GM12873 (cell line): Measurements from ENCODE around the gene MGRN1.

Experiments used
- TF ChIP-seq, protein P1 (sequence below): IDR thresholded peaks from 2 replicates; pipeline ENCODE4 v1.5.1; 2012; ENCODE audit warnings: low read depth, mild to moderate bottlenecking, moderate library complexity, low read length, control low read depth; ENCODE audit not compliant: insufficient read depth; ENCODE audit errors: missing control alignments

MGRN1 gene

DNA sequence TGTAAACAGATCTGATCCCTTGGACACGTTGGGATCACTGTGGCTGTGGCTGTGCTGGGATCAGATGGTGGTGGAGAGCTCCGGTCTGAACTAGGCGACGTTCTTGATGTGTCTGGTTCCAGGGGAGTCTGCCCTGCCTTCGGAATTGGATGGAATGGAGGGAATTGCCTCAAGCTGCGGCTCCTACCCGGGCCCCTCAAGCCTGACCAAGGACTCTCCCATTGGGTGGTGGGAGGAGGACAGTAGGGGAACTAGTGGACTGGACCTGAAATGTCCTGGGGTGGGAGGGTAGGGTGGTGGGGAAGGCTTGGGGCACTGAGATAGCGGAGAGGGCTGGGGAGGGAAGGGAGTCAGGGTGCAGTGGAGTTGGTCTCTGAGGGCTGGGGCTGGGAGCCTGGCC lies 6.7 kb upstream of the MGRN1 start:
- TF ChIP-seq, protein P1, sequence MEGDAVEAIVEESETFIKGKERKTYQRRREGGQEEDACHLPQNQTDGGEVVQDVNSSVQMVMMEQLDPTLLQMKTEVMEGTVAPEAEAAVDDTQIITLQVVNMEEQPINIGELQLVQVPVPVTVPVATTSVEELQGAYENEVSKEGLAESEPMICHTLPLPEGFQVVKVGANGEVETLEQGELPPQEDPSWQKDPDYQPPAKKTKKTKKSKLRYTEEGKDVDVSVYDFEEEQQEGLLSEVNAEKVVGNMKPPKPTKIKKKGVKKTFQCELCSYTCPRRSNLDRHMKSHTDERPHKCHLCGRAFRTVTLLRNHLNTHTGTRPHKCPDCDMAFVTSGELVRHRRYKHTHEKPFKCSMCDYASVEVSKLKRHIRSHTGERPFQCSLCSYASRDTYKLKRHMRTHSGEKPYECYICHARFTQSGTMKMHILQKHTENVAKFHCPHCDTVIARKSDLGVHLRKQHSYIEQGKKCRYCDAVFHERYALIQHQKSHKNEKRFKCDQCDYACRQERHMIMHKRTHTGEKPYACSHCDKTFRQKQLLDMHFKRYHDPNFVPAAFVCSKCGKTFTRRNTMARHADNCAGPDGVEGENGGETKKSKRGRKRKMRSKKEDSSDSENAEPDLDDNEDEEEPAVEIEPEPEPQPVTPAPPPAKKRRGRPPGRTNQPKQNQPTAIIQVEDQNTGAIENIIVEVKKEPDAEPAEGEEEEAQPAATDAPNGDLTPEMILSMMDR: no peak

DNA sequence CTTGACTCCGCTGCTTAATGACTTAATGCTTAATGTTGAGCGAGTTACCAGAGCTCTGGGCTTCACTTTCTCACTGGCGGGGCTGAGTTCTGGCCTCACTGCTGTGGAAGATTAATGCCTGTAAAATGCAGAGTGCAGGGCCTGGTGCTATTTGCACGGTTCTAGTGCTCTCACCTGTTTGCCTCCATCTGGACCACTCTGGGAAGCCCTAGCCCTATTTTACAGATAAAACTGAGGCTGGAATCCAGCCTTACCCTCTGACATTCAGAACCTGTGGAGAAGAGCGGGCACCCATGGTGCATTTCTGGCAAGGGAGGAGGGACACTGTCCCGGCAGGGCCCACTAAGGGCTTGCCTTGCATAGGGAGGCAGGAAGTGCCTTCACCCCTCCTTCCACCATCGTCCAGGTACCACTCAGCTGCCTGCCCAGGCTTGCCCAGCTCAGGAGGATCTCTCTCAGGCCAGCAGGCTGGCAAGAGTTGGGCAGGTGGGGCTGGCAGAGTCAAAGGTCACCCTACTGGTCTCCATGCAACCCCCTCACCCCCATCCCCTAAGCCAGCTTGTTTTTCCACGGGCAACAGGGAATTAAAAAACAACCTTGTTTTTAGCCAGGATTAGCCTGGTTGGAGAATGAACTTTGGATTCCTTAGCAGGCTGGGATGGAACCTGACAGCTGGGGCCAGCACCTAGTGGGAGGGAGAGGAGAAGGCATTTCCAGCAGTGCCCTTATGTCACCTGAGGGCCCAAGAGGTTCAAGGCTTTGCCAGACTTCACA lies 5.8 kb upstream of the MGRN1 start:
- TF ChIP-seq, protein P1: no peak

DNA sequence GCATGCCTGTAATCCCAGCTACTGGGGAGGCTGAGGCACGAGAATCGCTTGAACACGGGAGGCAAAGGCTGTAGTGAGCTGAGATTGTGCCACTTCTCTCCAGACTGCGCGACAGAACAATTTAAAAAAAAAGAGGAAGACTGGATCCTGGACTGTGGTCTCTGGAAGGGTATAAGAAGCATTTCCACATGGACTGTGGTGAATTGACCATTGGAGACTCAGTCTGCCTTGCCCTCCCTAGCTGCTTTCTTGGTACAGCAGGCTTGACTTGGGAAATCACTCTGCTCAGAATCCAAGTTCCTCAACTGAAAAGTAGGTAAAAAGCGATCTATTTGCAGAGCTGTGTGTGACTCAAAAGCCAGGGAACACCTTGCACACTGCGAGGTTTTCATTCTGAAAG lies 1.0 kb upstream of the MGRN1 start:
- TF ChIP-seq, protein P1: no peak

DNA sequence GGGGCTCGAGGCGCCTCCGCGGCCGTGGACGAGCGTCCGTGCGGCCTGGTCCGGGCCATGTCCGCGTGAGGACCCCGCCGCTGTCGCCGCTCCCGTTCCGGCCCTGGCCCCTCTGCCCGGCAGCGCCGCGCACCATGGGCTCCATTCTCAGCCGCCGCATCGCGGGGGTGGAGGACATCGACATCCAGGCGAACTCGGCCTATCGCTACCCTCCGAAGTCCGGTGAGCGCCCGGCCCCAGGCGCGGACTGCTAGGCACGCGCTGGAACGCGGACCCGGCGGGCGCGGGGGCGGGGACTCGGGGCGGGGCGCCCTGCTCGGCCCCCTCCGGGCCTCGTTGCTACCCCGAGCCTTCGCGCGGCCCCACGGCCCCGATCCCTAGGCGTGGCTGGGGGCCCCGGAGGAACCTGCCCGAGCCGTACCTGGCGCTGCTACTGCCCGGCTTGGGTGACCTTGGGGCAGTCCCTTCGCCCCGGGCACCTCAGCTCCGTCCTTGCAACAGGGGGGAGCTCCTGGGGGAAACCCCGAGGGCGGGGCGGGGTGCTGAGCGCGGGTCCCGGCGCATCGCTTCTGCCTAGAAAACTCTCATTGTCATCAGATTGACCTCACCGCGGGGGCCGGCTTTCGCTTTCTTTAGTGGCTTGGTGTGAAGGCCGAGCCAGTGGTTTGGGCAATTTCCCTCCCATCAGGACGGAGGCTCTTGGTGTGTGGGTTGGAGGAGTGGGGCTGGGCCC lies 367 bp downstream of the MGRN1 start:
- TF ChIP-seq, protein P1: no peak

DNA sequence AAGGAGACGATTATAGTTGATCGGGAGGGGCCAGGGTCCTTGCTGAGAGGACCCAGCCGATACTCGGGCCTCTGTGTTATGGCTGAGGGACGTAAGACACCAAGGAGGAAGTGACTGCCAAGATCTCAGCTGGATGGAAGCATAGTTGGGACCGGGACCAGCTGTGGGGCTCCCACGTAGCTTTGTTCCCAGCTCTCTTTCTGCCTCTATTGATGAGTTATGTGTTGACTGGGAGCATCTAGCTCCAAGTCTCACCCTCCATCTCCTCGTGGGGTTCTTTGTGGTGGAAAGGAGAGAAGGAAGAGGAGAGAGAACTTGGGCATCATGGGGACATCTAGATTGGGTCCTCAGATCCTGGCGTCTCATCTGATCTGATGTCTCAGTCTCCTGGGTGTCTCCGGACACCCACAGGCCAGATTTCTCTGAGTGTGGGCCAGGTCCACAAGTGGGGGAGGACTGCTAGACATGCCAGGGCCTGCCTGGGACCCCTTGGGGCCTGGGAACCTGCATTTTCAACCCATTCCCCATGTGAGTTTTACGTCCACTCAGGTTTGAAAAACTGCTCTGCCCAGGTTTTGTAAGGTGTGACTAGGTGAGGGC lies 1.0 kb downstream of the MGRN1 start:
- TF ChIP-seq, protein P1: no peak

DNA sequence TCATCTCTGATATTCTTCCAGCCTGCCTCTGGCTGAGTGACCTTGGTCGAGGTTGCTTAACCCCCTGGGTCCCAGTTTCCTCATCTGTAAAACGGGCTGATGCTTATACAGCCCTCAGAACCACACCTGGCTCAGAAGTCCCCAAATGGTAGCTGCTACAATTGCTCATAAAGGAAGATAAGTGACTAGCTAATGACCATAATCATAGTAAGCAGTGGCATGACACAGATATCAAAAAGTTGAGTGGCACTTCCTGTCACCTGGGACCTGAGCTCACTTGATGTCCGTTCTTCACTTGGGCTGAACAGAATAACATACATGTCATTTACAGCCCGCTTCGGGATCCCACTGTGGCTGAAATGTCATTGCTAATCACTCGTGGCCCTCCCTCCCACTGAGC lies 1.8 kb downstream of the MGRN1 start:
- TF ChIP-seq, protein P1: no peak

DNA sequence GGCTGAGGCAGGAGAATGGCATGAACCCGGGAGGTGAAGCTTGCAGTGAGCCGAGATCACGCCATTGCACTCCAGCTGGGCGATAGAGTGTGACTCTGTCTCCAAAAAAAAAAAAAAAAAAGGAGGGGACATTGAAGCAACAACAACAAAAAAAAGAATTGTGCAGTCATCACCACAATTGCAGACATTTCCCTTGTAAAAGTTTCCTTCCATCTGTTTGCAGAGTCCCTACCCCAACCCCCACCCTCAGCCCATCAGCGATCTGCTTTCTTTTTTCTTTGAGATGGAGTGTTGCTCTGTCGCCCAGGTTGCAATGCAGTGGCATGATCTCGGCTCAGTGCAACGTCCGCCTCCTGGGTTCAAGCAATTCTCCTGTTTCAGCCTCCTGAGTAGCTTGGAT lies 3.7 kb downstream of the MGRN1 start:
- TF ChIP-seq, protein P1: no peak
